Naive thymus-derived CD8-positive, alpha-beta T cell (primary cell): Measurements from ENCODE around the gene GCH1. TPM values are rescaled to one million over a fixed set of nuclear protein-coding genes. Genes with fewer than 3 reads are reported as not detected.

Experiments used
- ATAC-seq, 2 donors: fragments of 150-1000 bp; cut with Tn5 transposase in 1 of 2; sonication (Bioruptor Pico), chemical (Tn5 transposase) in 1 of 2; 1 replicate in 1 of 2; 2 replicates in 1 of 2; pipeline ENCODE4 v1.10.0; 2021; ENCODE audit warnings: mild to moderate bottlenecking in 2 of 2, moderate library complexity in 2 of 2
- POLR2A ChIA-PET: fragments of 350-600 bp; sonication (Branson Sonifier 250); formaldehyde crosslinking; loops from one replicate; lab custom pipeline; 2021; ENCODE audit warnings: antibody characterized with exemption; lab: Charles Lee
- DNase-seq, 10 donors: peaks; one replicate each; pipeline versions ENCODE4 v3.0.0 to v3.0.0-alpha.2; 2020 to 2022
- H3K27ac Mint-ChIP-seq, 10 donors: one replicate each; pipeline ENCODE4 v1.8.0; 2020 to 2022; ENCODE audit warnings: mild to moderate bottlenecking in 10 of 10, mixed read lengths in 10 of 10, moderate library complexity in 4 of 10, inconsistent platforms in 1 of 10
- H3K27me3 Mint-ChIP-seq, 5 donors: one replicate each; pipeline ENCODE4 v1.8.0; 2021 to 2022; ENCODE audit warnings: mixed read lengths in 5 of 5
- H3K36me3 Mint-ChIP-seq, 3 donors: one replicate each; pipeline ENCODE4 v1.8.0; 2020 to 2022; ENCODE audit warnings: mixed read lengths in 3 of 3, mild to moderate bottlenecking in 2 of 3, inconsistent platforms in 1 of 3
- H3K4me1 Mint-ChIP-seq, 4 donors: one replicate each; pipeline ENCODE4 v1.8.0; 2021 to 2022; ENCODE audit warnings: mixed read lengths in 4 of 4
- H3K4me3 Mint-ChIP-seq, 10 donors: one replicate each; pipeline ENCODE4 v1.8.0; 2020 to 2022; ENCODE audit warnings: mild to moderate bottlenecking in 10 of 10, mixed read lengths in 10 of 10, moderate library complexity in 6 of 10, inconsistent platforms in 1 of 10
- H3K9me3 Mint-ChIP-seq, 9 donors: one replicate each; pipeline ENCODE4 v1.8.0; 2020 to 2022; ENCODE audit warnings: mixed read lengths in 9 of 9, mild to moderate bottlenecking in 3 of 9, inconsistent platforms in 1 of 9, moderate library complexity in 1 of 9
- polyA plus RNA-seq, 3 donors: library from polyadenylated mRNA; unstranded; fragments of 300-500 nt; fragmentation: Illumina TruSeq; gene quantifications; one replicate each; pipeline ENCODE4 v1.2.3, GENCODE V29; 2021
- total RNA-seq, 8 experiments: library from RNA in 2 of 8; stranded (reverse) in 2 of 8; gene quantifications; one replicate each; pipeline ENCODE4 v1.2.3 and lab custom pipeline; 2021 to 2026

GCH1 gene
- total RNA-seq (10 to 100 TPM; 22.3 to 24.6 TPM), polyA plus RNA-seq (10 to 100 TPM; 23.0 to 29.4 (median 24.3) TPM), total RNA-seq (lab: John Stamatoyannopoulos, UW) (33.7 to 60.2 (median 38.0) reads per million in 6 experiments)

GRCh38 chr14:54902521-54903420 is at the start of gene GCH1:
TSS of gene GCH1 (minus strand) at chr14:54902826. CDS start at chr14:54902663, 163 bp downstream.
- POLR2A ChIA-PET: interaction anchor here (0.6 to 3.3 kb wide), 9 partner anchors 9 to 238 kb away, joined by 3 to 18 read pairs (median 4); no protein-coding TSS in a partner anchor
- H3K4me3 Mint-ChIP-seq: peak within 1 kb of the TSS; percentile 81 to 93 (median 91)
- DNase-seq (peak; percentile 55 to 85 (median 76)), ATAC-seq (peak; percentile 78 to 80)
- H3K9me3 Mint-ChIP-seq: no peaks in the 10 kb centered on the region
- peak within 1 kb of the TSS; percentile 34 to 97 (median 92) for H3K27ac Mint-ChIP-seq
- no peaks in the 10 kb centered on the region for H3K27me3 Mint-ChIP-seq
- peaks cover 0 to 2% (median 0%) of the 10 kb centered on the region in 3 donors for H3K36me3 Mint-ChIP-seq
- peaks cover 6 to 31% (median 21%) of the 10 kb centered on the region in 4 donors for H3K4me1 Mint-ChIP-seq

DNA sequence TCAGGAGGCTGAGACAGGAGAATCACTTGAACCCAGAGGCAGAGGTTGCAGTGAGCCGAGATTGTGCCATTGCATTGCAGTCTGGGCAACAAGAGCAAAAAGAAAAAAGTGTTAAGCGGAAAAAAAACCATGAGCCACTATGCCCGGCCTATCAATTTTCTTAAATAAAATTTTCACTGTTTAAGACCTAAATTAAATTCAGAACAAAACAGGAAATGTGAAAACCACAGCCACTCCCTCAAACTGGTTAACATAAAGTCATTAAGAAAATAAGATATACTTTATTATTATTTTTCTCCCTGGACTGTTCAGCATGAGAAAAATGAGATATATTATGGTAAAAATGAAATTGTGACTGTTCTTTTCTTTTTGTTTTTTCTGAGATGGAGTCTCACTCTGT is 44.6 kb upstream of the GCH1 start:
- peaks cover 0 to 28% (median 0%) of the 10 kb centered on the region in 3 donors for H3K36me3 Mint-ChIP-seq
- POLR2A ChIA-PET: no interaction called here
- no peak overlapping the region for H3K27ac Mint-ChIP-seq
- H3K9me3 Mint-ChIP-seq: peaks cover 0 to 12% (median 0%) of the 10 kb centered on the region in 9 donors
- H3K27me3 Mint-ChIP-seq: no peaks in the 10 kb centered on the region
- DNase-seq: no peak
- H3K4me1 Mint-ChIP-seq: peaks cover 0 to 18% (median 3%) of the 10 kb centered on the region in 4 donors
- no peak for ATAC-seq
- H3K4me3 Mint-ChIP-seq: no peak overlapping the region

DNA sequence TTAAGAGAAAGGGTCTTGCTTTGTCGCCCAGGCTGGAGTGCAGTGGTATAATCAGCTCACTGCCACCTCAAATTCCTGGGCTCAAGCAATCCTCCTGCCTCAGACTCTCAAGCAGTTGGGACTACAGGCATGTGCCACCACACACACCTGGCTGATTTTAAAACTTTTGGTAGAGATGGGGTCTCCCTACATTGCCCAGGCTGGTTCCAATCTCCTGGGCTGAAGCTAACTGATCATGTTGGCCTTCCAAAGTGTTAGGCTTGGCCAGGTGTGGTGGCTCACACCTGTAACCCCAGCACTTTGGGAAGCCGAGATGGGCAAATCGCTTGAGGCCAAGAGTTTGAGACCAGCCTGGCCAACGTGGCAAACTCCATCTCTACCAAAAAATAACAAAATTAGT is 43.9 kb upstream of the GCH1 start:
- peaks cover 0 to 12% (median 0%) of the 10 kb centered on the region in 9 donors for H3K9me3 Mint-ChIP-seq
- H3K27ac Mint-ChIP-seq: no peak overlapping the region
- peaks cover 0 to 18% (median 3%) of the 10 kb centered on the region in 4 donors for H3K4me1 Mint-ChIP-seq
- H3K36me3 Mint-ChIP-seq: peaks cover 0 to 28% (median 0%) of the 10 kb centered on the region in 3 donors
- POLR2A ChIA-PET: no interaction called here
- no peak overlapping the region for H3K4me3 Mint-ChIP-seq
- no peaks in the 10 kb centered on the region for H3K27me3 Mint-ChIP-seq
- DNase-seq (no peak), ATAC-seq (no peak)

GRCh38 chr14:54944737-54945391 is 42.2 kb upstream of the GCH1 start:
- no peak for ATAC-seq
- Mint-ChIP-seq H3K4me3 (no peak overlapping the region), H3K4me1 (peaks cover 0 to 18% (median 3%) of the 10 kb centered on the region in 4 donors), H3K36me3 (peaks cover 0 to 21% (median 0%) of the 10 kb centered on the region in 3 donors), H3K9me3 (peaks cover 0 to 10% (median 0%) of the 10 kb centered on the region in 9 donors), H3K27ac (no peak overlapping the region), H3K27me3 (no peaks in the 10 kb centered on the region)
- POLR2A ChIA-PET: no interaction called here
- no peak for DNase-seq

- ATAC-seq (no peak), DNase-seq (no peak)
- H3K9me3 Mint-ChIP-seq: no peaks in the 10 kb centered on the region
- POLR2A ChIA-PET: no interaction called here
- peaks cover 0 to 9% (median 0%) of the 10 kb centered on the region in 3 donors for H3K36me3 Mint-ChIP-seq
- no peaks in the 10 kb centered on the region for H3K27me3 Mint-ChIP-seq
- H3K27ac Mint-ChIP-seq: no peak overlapping the region
- peaks cover 0 to 15% (median 3%) of the 10 kb centered on the region in 4 donors for H3K4me1 Mint-ChIP-seq
- H3K4me3 Mint-ChIP-seq: no peak overlapping the region
Observed at GRCh38 chr14:54942913-54943312, 40.3 kb upstream of the GCH1 start.

GRCh38 chr14:54936816-54937215 is 34.2 kb upstream of the GCH1 start:
- Mint-ChIP-seq H3K27ac (no peak overlapping the region), H3K27me3 (no peaks in the 10 kb centered on the region), H3K4me1 (no peaks in the 10 kb centered on the region), H3K4me3 (no peak overlapping the region), H3K9me3 (no peaks in the 10 kb centered on the region), H3K36me3 (no peaks in the 10 kb centered on the region)
- POLR2A ChIA-PET: no interaction called here
- DNase-seq: no peak
- ATAC-seq: no peak

DNA sequence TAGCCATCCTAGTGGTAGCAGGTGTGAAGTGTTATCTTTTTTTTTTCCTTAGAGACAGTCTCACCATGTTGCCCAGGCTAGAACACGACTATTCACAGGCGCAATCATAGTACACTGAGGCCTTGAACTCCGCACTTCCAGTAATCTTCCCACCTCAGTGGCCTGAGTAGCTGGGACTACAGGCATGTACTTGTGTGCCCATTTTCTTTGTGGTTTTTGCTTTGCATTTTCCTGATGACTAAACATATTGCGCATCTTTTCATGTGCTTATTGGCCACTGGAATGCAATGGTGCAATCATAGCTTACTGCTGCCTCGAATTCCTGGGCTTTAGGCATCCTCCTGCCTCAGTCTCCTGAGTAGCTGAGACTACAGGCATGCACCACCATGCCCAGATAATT is 33.3 kb upstream of the GCH1 start:
- Mint-ChIP-seq H3K9me3 (no peaks in the 10 kb centered on the region), H3K4me1 (no peaks in the 10 kb centered on the region), H3K27ac (no peak overlapping the region), H3K4me3 (no peak overlapping the region), H3K36me3 (no peaks in the 10 kb centered on the region), H3K27me3 (no peaks in the 10 kb centered on the region)
- POLR2A ChIA-PET: no interaction called here
- ATAC-seq (no peak), DNase-seq (no peak)

GRCh38 chr14:54935100-54935499 is 32.5 kb upstream of the GCH1 start:
- no peak overlapping the region for H3K4me3 Mint-ChIP-seq
- POLR2A ChIA-PET: no interaction called here
- H3K4me1 Mint-ChIP-seq: no peaks in the 10 kb centered on the region
- no peak overlapping the region for H3K27ac Mint-ChIP-seq
- no peaks in the 10 kb centered on the region for H3K27me3 Mint-ChIP-seq
- DNase-seq: no peak
- no peaks in the 10 kb centered on the region for H3K9me3 Mint-ChIP-seq
- H3K36me3 Mint-ChIP-seq: no peaks in the 10 kb centered on the region
- no peak for ATAC-seq

GRCh38 chr14:54933006-54933405 is 30.4 kb upstream of the GCH1 start:
- H3K9me3 Mint-ChIP-seq: no peaks in the 10 kb centered on the region
- H3K4me3 Mint-ChIP-seq: no peak overlapping the region
- DNase-seq (no peak), ATAC-seq (no peak)
- POLR2A ChIA-PET: no interaction called here
- no peaks in the 10 kb centered on the region for H3K36me3 Mint-ChIP-seq
- H3K4me1 Mint-ChIP-seq: no peaks in the 10 kb centered on the region
- H3K27ac Mint-ChIP-seq: no peak overlapping the region
- H3K27me3 Mint-ChIP-seq: no peaks in the 10 kb centered on the region

- DNase-seq: no peak
- no peaks in the 10 kb centered on the region for H3K4me1 Mint-ChIP-seq
- POLR2A ChIA-PET: no interaction called here
- H3K27ac Mint-ChIP-seq: no peak overlapping the region
- H3K36me3 Mint-ChIP-seq: no peaks in the 10 kb centered on the region
- peaks cover 0 to 5% (median 0%) of the 10 kb centered on the region in 5 donors for H3K27me3 Mint-ChIP-seq
- no peaks in the 10 kb centered on the region for H3K9me3 Mint-ChIP-seq
- no peak overlapping the region for H3K4me3 Mint-ChIP-seq
- ATAC-seq: no peak
Observed at GRCh38 chr14:54931598-54932340, 29.1 kb upstream of the GCH1 start.

GRCh38 chr14:54931101-54931500 is 28.5 kb upstream of the GCH1 start:
- POLR2A ChIA-PET: no interaction called here
- Mint-ChIP-seq H3K36me3 (no peaks in the 10 kb centered on the region), H3K27ac (no peak overlapping the region), H3K4me1 (no peaks in the 10 kb centered on the region), H3K4me3 (no peak overlapping the region), H3K27me3 (peaks cover 0 to 6% (median 3%) of the 10 kb centered on the region in 5 donors), H3K9me3 (no peaks in the 10 kb centered on the region)
- ATAC-seq: no peak
- DNase-seq: no peak

DNA sequence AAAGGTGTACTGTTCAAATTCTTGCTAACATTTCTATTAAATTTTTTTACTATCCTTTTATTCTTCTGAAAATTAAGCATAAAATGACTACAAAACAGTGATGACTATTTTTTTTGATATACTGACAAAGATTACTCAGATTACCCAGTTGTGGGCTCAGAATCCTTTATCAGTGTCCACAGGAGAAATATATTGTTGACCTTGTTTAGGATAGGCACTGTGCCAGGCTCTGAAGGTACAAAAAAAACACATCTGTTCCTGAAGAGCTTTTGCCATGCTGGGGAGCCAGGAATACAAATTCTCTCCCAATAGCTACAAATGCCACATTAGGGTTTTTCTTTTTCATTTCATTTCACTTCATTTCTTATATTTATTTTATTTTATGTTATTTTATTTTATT is 26.9 kb upstream of the GCH1 start:
- H3K36me3 Mint-ChIP-seq: no peaks in the 10 kb centered on the region
- H3K27ac Mint-ChIP-seq: no peak overlapping the region
- peaks cover 0 to 13% (median 8%) of the 10 kb centered on the region in 5 donors for H3K27me3 Mint-ChIP-seq
- no peaks in the 10 kb centered on the region for H3K9me3 Mint-ChIP-seq
- POLR2A ChIA-PET: no interaction called here
- H3K4me3 Mint-ChIP-seq: no peak overlapping the region
- no peaks in the 10 kb centered on the region for H3K4me1 Mint-ChIP-seq
- ATAC-seq: no peak
- DNase-seq: no peak
